Activated CD4-positive, alpha-beta T cell treated with anti-CD3 and anti-CD28 coated beads, Interleukin-2, amount 10 ng/mL, durations not matched to agents 7 days and 5 days (primary cell): ENCODE measurements around the gene TEKT5. TPM values are rescaled to one million over a fixed set of nuclear protein-coding genes. Genes with fewer than 3 reads are reported as not detected.
"Not testable (repeated sequence)": the region's sequence is repeated elsewhere in the genome, so short reads cannot be mapped to it uniquely, and the experiment has no call there.

ENCODE experiments used
- CTCF ChIA-PET: fragments of 350-600 bp; sonication (Branson Sonifier 250); formaldehyde crosslinking; loops from one replicate; lab custom pipeline; 2021; ENCODE audit warnings: antibody characterized with exemption; lab: Charles Lee
- POLR2A ChIA-PET: fragments of 350-600 bp; sonication (Branson Sonifier 250); formaldehyde crosslinking; loops from one replicate; lab custom pipeline; 2021; ENCODE audit warnings: antibody characterized with exemption; lab: Charles Lee
- DNase-seq: peaks from one replicate; pipeline ENCODE4 v3.0.0-alpha.2; 2020
- H3K27ac Mint-ChIP-seq: one replicate; pipeline ENCODE4 v1.8.0; 2021; ENCODE audit warnings: mild to moderate bottlenecking, moderate library complexity, mixed read lengths
- H3K27me3 Mint-ChIP-seq: one replicate; pipeline ENCODE4 v1.8.0; 2021; ENCODE audit warnings: mixed read lengths
- H3K36me3 Mint-ChIP-seq: one replicate; pipeline ENCODE4 v1.8.0; 2021; ENCODE audit warnings: low read depth, mixed read lengths
- H3K4me1 Mint-ChIP-seq: one replicate; pipeline ENCODE4 v1.8.0; 2021; ENCODE audit warnings: mixed read lengths
- H3K4me3 Mint-ChIP-seq: one replicate; pipeline ENCODE4 v1.8.0; 2021; ENCODE audit warnings: mild to moderate bottlenecking, moderate library complexity, mixed read lengths
- H3K9me3 Mint-ChIP-seq: one replicate; pipeline ENCODE4 v1.8.0; 2021; ENCODE audit warnings: mixed read lengths
- total RNA-seq, 2 experiments: library from RNA; stranded (reverse); gene quantifications; one replicate each; pipeline ENCODE4 v1.2.3, GENCODE V29; 2021

Gene TEKT5
- total RNA-seq, 2 experiments from 2014 or later, result not detected

DNA sequence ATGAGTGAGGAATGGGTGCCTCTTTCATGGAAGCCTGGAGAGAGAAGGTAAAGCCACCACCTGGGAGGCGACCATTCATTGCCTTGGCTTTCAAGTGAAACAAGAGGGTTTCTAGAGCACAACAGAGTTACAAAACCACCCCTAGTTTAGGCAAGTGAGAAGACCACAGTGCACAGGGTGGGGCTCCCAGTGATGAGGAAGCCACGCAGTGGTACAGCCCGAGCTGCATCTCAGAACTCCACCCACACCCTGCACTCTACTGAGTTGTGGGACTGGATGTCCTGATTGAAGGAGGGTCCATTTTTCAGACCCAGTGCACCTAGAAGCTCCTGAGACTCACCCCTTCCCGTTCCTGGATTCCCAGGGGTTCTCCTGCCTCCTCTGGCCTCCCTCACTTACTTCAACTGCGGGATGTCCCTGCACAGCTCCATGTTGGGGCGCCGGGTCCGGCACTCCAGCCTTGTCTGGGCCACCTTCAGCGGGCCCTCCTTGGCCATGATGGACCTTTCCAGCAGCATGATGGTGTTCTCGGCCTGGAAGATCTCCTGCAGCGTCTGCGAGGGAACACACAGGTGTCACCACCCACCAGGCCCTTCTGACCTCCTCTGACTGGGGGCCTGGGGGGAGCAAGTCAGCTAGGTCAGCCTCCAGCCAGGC, 59.2 kb downstream of the TEKT5 start:
- POLR2A ChIA-PET, result no interaction called here
- DNase-seq, result no peak
- Mint-ChIP-seq H3K9me3 (no peaks in the 10 kb centered on the region), H3K4me1 (no peaks in the 10 kb centered on the region), H3K4me3 (no peak overlapping the region), H3K27me3 (no peaks in the 10 kb centered on the region), H3K36me3 (no peaks in the 10 kb centered on the region), H3K27ac (no peak overlapping the region)
- CTCF ChIA-PET, result interaction anchor here (0.6 kb wide), 2 partner anchors 24 to 47 kb away, joined by 3 to 4 read pairs; no protein-coding TSS in a partner anchor

DNA sequence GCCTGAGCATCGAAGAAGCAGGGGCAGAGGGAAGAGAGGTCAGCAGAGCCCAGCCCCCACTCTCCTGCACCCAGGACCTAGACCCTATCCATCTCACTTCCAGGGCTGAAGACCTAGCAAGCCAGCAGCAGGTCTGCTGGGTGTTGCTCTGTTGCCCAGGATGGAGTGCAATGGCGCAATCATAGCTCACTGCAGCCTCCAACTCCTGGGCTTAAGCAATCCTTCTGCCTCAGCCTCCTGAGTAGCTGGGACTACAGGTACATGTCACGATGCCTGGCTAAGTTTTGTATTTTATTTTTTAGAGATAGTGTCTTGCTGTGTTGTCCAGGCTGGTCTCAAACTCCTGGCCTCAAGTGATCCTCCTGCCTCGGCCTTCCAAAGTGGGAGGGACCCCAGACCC, 61.3 kb downstream of the TEKT5 start:
- H3K4me3 Mint-ChIP-seq, H3K4me1 Mint-ChIP-seq, H3K27ac Mint-ChIP-seq, H3K36me3 Mint-ChIP-seq, H3K27me3 Mint-ChIP-seq, DNase-seq, H3K9me3 Mint-ChIP-seq, POLR2A ChIA-PET: not testable (repeated sequence)
- CTCF ChIA-PET, result interaction anchor here (0.6 kb wide), 1 partner anchor 778 kb away, joined by 3 read pairs; no protein-coding TSS in a partner anchor

DNA sequence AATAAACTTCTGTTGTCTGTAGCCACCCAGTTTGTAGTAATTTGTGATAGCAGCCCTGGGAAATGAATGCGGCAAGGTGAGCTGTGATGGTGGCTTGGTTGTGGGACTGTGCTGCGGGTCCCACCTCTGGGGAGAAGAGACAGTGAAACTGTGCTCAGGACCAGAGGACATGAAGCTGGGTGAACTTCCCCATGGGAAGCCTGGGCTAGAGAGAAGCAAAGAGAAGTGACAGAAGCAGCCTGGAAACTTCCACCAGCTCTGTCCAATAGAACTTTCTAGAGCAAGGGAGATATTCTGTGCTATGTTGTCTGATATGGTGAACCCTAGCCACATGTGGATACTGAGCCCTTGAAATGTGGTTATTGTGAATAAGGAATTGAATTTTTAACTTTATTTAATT, 62.8 kb downstream of the TEKT5 start:
- CTCF ChIA-PET, result no interaction called here
- DNase-seq, result no peak
- POLR2A ChIA-PET, result no interaction called here

DNA sequence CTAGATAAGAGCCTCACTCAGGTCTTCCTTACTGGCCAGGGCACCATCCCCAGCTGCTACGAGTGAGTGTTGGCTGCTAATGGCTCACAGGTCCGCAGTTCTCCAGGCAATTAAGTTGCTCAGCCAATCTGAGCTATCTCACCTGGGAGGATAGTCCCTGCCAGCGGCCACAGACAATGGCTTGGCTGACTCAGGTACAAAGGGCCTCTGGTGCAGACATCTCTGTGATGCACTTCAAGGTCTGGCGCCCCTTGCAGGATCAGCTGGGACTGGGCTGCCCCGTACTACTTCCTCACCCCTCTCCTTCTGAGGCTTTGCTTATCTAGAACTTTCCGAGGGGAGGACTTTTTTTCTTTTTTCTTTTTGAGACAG, 65.2 kb downstream of the TEKT5 start:
- no peaks in the 10 kb centered on the region for H3K36me3 Mint-ChIP-seq
- no peaks in the 10 kb centered on the region for H3K9me3 Mint-ChIP-seq
- ChIA-PET CTCF (no interaction called here), POLR2A (no interaction called here)
- H3K27ac Mint-ChIP-seq, result no peak overlapping the region
- no peak for DNase-seq
- H3K27me3 Mint-ChIP-seq, result no peaks in the 10 kb centered on the region
- H3K4me3 Mint-ChIP-seq, result no peak overlapping the region
- no peaks in the 10 kb centered on the region for H3K4me1 Mint-ChIP-seq

More for the DNA sequence above, 62.8 kb downstream of the TEKT5 start:
- Mint-ChIP-seq H3K27ac (no peak overlapping the region), H3K4me1 (no peaks in the 10 kb centered on the region), H3K9me3 (no peaks in the 10 kb centered on the region), H3K4me3 (no peak overlapping the region), H3K27me3 (no peaks in the 10 kb centered on the region), H3K36me3 (no peaks in the 10 kb centered on the region)

DNA sequence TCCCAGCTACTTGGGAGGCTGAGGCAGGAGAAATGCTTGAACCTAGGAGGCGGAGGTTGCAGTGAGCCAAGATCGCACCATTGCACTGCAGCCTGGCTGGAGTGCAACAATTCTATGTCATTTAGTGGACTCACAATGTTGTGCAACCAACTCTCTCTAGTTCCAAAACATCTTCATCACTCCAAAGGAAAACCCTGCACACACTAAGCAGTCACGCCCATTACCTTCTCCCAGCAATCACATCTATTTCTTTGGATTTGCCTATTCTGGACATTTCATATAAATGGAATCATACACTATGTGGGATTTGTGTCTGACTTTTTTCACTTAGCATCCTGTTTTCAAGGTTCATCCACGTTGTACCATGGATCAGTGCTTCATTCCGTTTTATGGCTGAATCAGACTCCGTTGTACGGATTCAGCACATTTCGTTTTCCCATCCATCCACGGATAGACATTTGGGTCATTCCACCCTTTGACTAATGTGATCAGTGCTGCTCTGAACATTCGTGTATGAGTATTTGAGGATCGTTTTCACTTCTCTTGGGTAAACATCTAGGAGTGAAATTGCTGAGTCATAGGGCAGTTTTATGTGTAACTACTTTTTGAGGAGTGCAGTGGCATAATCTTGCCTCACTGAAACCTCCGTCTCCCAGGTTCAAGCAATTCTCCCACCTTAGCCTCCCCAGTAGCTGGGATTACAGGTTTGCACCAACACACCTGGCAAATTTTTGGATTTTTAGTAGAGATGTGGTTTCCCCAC, 69.0 kb downstream of the TEKT5 start:
- DNase-seq, result no peak
- POLR2A ChIA-PET, result no interaction called here
- Mint-ChIP-seq H3K36me3 (no peaks in the 10 kb centered on the region), H3K27ac (no peak overlapping the region), H3K4me1 (no peaks in the 10 kb centered on the region), H3K4me3 (no peak overlapping the region), H3K9me3 (no peaks in the 10 kb centered on the region), H3K27me3 (no peaks in the 10 kb centered on the region)
- CTCF ChIA-PET, result interaction anchor here (0.6 kb wide), 1 partner anchor 1586 kb away, joined by 3 read pairs; no protein-coding TSS in a partner anchor

DNA sequence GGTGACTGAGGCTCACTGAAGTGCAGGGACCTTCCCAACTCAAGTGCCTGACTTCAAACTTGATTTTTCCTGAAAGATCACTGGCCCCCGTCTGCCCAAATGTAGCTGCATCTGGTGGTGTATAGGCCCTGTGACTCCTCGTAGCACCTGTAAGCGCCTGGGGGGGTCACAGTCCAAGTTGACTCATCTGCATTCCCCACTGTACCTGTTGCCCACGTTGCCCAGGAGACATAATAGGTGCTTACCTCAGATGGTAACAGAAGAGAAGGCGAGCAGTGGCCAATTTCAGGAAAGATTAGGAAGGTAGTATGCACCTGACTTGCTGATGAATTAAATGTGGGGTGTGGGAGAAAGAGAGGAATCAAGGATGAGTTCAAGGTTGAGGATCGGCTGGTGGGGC, 70.2 kb downstream of the TEKT5 start:
- Mint-ChIP-seq H3K36me3 (no peaks in the 10 kb centered on the region), H3K4me3 (no peak overlapping the region), H3K27me3 (no peaks in the 10 kb centered on the region), H3K9me3 (no peaks in the 10 kb centered on the region), H3K4me1 (no peaks in the 10 kb centered on the region), H3K27ac (no peak overlapping the region)
- CTCF ChIA-PET, result no interaction called here
- no peak for DNase-seq
- POLR2A ChIA-PET, result no interaction called here

DNA sequence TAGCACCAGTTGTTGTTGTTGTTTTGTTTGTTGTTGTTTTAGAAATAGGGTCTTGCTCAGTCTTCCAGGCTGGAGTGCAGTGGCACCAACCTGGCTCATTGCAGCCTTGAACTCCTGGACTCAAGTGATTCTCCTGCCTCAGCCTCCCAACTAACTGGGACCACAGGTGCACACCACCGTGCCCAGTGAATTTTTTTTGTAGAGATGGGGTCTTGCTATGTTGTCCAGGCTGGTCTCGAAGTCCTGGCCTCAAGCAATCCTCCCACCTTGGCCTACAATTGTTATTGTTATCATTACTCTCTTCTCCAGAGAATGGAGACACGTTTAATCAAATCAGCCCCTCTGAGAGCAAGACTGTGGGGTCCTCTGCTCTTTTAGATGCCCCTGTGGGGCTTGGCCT, 71.7 kb downstream of the TEKT5 start:
- Mint-ChIP-seq H3K4me1 (no peaks in the 10 kb centered on the region), H3K9me3 (no peaks in the 10 kb centered on the region), H3K4me3 (no peak overlapping the region), H3K27me3 (no peaks in the 10 kb centered on the region), H3K36me3 (no peaks in the 10 kb centered on the region), H3K27ac (no peak overlapping the region)
- no peak for DNase-seq
- CTCF ChIA-PET, result no interaction called here
- POLR2A ChIA-PET, result no interaction called here

DNA sequence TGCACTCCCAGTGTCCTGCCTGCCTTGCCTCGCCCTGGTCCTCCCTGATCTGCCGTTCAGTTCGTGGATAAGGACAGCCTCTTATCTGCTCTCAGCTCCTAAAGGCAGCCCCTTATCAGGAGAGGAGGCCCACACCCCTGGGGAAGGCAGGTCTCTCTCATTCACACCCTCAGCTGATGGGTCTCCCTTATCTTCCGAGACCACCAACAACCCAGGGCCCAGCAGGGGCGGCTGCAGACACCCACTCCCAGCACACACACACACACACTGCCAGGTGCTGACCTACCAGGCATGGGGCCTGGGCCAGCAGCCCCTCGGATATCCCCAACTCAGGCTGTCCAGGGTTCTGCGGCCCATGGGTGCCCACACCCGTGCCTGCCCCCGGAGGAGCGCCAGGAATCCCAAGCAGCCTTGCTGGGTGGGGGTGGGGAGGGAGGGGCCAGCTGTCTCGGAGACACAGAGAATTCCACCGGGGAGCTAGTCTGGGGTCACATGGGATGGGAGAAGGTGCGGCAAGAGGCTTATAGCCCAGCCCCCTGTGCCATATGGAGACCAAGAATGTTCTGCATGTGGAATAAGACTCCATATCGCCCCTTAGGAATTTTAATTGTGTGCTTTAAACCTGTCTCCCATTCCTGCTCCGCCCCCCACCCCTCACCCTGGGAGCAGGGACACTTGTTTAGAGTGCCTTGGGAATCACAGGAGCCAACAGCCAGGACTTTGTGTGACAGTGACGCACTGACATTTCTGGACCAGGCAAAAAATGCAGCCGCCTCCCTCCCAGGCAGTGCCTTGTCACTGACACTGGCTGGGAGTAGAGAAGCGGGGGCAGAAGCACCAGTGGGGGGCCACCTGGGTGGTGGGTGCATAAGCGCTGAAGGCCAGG, 72.5 kb downstream of the TEKT5 start:
- no peak for DNase-seq
- no peaks in the 10 kb centered on the region for H3K36me3 Mint-ChIP-seq
- no peaks in the 10 kb centered on the region for H3K4me1 Mint-ChIP-seq
- no peak overlapping the region for H3K4me3 Mint-ChIP-seq
- H3K27ac Mint-ChIP-seq, result no peak overlapping the region
- CTCF ChIA-PET, result no interaction called here
- POLR2A ChIA-PET, result no interaction called here
- H3K27me3 Mint-ChIP-seq, result no peaks in the 10 kb centered on the region
- no peaks in the 10 kb centered on the region for H3K9me3 Mint-ChIP-seq

DNA sequence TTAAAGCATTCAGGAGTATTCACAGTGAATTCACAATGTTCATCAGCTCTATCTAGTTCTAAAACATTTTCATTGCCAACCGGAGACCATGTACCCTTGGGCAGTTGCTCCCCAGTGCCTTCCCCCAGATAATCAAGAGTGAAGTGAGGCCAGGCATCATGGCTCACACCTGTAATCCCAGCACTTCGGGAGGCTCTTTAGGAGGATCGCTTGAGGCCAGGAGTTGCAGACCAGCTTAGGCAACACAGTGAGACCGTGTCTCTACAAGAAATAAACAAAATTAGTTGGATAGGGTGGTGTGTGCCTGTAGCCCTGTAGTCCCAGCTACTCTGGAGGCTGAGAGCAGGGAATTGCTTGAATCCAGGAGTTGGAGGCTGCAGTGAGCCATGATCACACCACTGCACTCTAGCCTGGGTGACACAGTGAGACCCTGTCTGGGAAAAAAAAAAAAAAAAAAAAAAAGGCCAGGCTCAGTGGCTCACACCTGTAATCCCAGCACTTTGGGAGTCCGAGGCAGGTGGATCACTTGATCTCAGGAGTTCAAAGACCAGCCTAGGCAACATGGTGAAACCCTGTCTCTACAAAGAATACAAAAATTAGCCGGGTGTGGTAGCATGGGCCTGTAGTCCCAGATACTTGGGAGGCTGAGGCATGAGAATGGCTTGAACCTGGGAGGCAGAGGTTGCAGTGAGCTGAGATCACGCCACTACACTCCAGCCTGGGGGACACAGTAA, 73.3 kb downstream of the TEKT5 start:
- H3K4me1 Mint-ChIP-seq, CTCF ChIA-PET, POLR2A ChIA-PET, H3K9me3 Mint-ChIP-seq, H3K27ac Mint-ChIP-seq, DNase-seq, H3K4me3 Mint-ChIP-seq, H3K36me3 Mint-ChIP-seq, H3K27me3 Mint-ChIP-seq: not testable (repeated sequence)

DNA sequence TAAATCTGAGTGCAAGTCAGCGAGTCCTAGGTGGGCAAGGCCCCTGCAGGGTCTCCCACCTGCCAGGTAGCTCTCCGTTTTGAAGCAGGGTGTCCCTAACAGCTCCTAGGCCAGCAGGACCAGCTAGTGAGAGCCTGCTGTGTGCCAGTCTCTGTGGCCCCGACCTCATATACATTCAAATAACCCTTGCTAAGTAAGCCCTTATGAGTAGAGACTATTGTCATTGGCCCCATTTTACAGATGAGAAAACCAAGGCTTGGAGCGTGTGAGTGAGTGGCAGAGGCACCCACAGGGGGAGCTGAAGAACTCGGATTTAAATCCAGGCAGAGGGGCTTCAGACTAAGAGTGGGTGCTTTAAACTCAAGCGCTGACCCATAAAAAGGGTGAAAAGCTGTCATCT, 74.6 kb downstream of the TEKT5 start:
- ChIA-PET CTCF (no interaction called here), POLR2A (no interaction called here)
- Mint-ChIP-seq H3K4me1 (no peaks in the 10 kb centered on the region), H3K36me3 (no peaks in the 10 kb centered on the region), H3K27ac (no peak overlapping the region), H3K9me3 (no peaks in the 10 kb centered on the region), H3K4me3 (no peak overlapping the region), H3K27me3 (no peaks in the 10 kb centered on the region)
- no peak for DNase-seq

DNA sequence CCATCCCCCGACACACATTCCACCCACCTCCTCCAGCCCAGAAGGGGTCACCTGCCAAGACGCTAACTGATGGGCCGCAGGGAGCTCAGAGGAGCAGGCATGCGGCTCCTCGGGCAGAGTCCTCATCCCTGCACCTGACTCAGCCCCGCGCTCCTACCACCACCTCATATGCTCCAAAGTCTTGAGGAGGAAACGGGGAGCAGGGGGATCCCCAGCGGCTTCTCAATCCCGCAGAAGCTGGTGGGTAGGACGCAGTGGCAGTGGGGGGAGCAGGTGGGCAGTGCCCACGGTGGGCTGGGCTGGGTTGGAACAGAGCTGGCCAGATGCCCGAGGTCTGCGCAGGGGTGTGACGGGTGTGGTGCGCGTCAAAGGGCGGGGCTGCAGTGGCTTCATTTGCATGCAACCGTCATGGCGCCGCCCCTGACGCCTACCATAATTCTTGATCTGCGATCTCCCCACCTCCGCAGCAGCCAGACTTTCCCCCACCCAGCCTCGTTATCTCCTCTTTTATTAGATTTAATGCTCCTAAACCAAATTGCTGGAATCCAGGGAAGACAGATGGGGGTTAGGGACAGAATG, 75.4 kb downstream of the TEKT5 start:
- no peak overlapping the region for H3K4me3 Mint-ChIP-seq
- no peak for DNase-seq
- ChIA-PET CTCF (interaction anchor here (1.5 kb wide), 1 partner anchor 17 kb away, joined by 3 read pairs; no protein-coding TSS in a partner anchor), POLR2A (no interaction called here)
- no peaks in the 10 kb centered on the region for H3K36me3 Mint-ChIP-seq
- no peaks in the 10 kb centered on the region for H3K9me3 Mint-ChIP-seq
- no peaks in the 10 kb centered on the region for H3K4me1 Mint-ChIP-seq
- H3K27ac Mint-ChIP-seq, result no peak overlapping the region
- no peaks in the 10 kb centered on the region for H3K27me3 Mint-ChIP-seq

DNA sequence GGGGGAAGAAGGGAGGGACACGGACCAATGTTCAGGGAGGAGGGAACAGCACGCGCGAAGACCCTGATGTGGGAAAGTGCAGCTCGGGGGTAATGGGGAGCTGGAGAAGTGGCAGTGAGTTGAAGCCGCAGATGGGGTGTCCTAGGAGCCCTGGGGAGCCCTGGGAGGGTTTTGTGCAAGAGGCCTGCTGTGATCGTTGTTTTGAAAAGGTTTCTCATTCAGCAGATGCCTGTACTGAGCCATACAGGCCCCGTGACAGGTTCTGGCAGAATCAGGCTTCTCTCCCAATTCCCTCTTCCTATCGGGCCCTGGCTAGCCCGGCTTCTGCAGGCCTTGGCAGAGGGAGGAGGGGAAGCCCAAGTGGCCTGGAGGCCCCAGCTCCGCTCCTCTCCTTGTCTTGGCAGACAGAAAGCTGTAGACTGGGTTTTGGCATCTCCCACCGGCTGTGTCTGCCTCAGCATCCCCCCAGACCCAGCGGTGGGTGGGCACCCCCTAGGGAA, 76.0 kb downstream of the TEKT5 start:
- Mint-ChIP-seq H3K4me3 (no peak overlapping the region), H3K27ac (no peak overlapping the region)
- CTCF ChIA-PET, result interaction anchor here (1.5 kb wide), 1 partner anchor 17 kb away, joined by 3 read pairs; no protein-coding TSS in a partner anchor

More for the DNA sequence above, 76.0 kb downstream of the TEKT5 start:
- no peak for DNase-seq
- POLR2A ChIA-PET, result no interaction called here
- H3K36me3 Mint-ChIP-seq, result no peaks in the 10 kb centered on the region
- H3K27me3 Mint-ChIP-seq, result peaks cover 1% of the 10 kb centered on the region
- no peaks in the 10 kb centered on the region for H3K4me1 Mint-ChIP-seq
- H3K9me3 Mint-ChIP-seq, result no peaks in the 10 kb centered on the region
